Left colon (tissue), 2 donors: ENCODE results near the gene LRRIQ3. TPM values are rescaled to one million over a fixed set of nuclear protein-coding genes. Genes with fewer than 3 reads are reported as not detected.

ENCODE experiments used
- total RNA-seq, 2 donors: library from RNA; stranded (reverse); fragmentation: NEBNext Ultra II Directional; extraction: Animal tissue kit (Norgen Biotek cat#: 25700); gene quantifications; one replicate each; pipeline ENCODE4 v1.2.1, GENCODE V29; 2021
- donor health status: DM: no; HTN: no; CAD: no.
- donor health status: DM: yes; HTN: yes; CAD: no.

The LRRIQ3 gene
- total RNA-seq, 2 donors from 2014 or later, result 0.34 TPM

Other genes starting within 250 kb of the LRRIQ3 start
- gene FPGT, start 66 bp upstream of the LRRIQ3 start, total RNA-seq, result 10 to 100 TPM; 19.8 to 26.2 TPM
- gene TNNI3K, start 37.2 kb upstream of the LRRIQ3 start, total RNA-seq, result 1 to 10 TPM in 1 of 2 donors, not detected in 1; 1.0 TPM